Osteoblast (primary cell): ENCODE data around the gene DDX19B. TPM values are rescaled to one million over a fixed set of nuclear protein-coding genes. Genes with fewer than 3 reads are reported as not detected.
"Not testable (repeated sequence)": the region's sequence is repeated elsewhere in the genome, so short reads cannot be mapped to it uniquely, and the experiment has no call there.

Experiments
- DNase-seq: peaks from one replicate; pipeline ENCODE4 v3.0.0; 2011; ENCODE audit warnings: low spot score, mixed read lengths; ENCODE audit not compliant: insufficient read length; ENCODE audit errors: missing footprints
- H2AFZ ChIP-seq: 2 replicates; pipeline ENCODE4 v1.6.0; 2011; ENCODE audit warnings: mild to moderate bottlenecking, low read length
- H3K27ac ChIP-seq: 2 replicates; pipeline ENCODE4 v1.5.1; 2011; ENCODE audit warnings: mild to moderate bottlenecking, low read depth, low read length, moderate library complexity
- H3K27me3 ChIP-seq: 2 replicates; pipeline ENCODE4 v1.6.0; 2012; ENCODE audit warnings: mild to moderate bottlenecking, control low read depth, inconsistent platforms, low read length, moderate library complexity; ENCODE audit not compliant: insufficient read depth
- H3K36me3 ChIP-seq: 2 replicates; pipeline ENCODE4 v1.5.1; 2011; ENCODE audit warnings: mild to moderate bottlenecking, low read length, control low read depth, moderate library complexity; ENCODE audit not compliant: insufficient read depth
- H3K4me1 ChIP-seq: 2 replicates; pipeline ENCODE4 v1.5.1; 2011; ENCODE audit warnings: mild to moderate bottlenecking, low read length, control low read depth, moderate library complexity; ENCODE audit not compliant: insufficient read depth
- H3K4me2 ChIP-seq: 2 replicates; pipeline ENCODE4 v1.6.0; 2011; ENCODE audit warnings: mild to moderate bottlenecking, low read length; ENCODE audit not compliant: insufficient read depth
- H3K4me3 ChIP-seq: fragments of 200-600 bp; sonication (generic); 3 replicates; pipeline ENCODE4 v1.5.1; 2012; ENCODE audit warnings: mild to moderate bottlenecking, low read length, inconsistent platforms; ENCODE audit not compliant: insufficient read depth
- H3K79me2 ChIP-seq: 2 replicates; pipeline ENCODE4 v1.6.0; 2012; ENCODE audit warnings: mild to moderate bottlenecking, low read length, control low read depth, inconsistent platforms; ENCODE audit not compliant: insufficient read depth
- H3K9me3 ChIP-seq: 2 replicates; pipeline ENCODE4 v1.5.1; 2011; ENCODE audit warnings: low read depth, low read length, control low read depth
- H4K20me1 ChIP-seq: 2 replicates; pipeline ENCODE4 v1.6.0; 2012; ENCODE audit warnings: mild to moderate bottlenecking, low read length, control low read depth; ENCODE audit not compliant: insufficient read depth
- total RNA-seq: library from RNA; depleted of rRNA; stranded (reverse); fragments of >200 nt; gene quantifications from 2 replicates; pipeline ENCODE4 v1.2.3, GENCODE V29; 2012
- TF ChIP-seq, protein P1 (sequence below): IDR thresholded peaks from 2 replicates; pipeline ENCODE4 v1.5.1; 2011; ENCODE audit warnings: mild to moderate bottlenecking, low read depth, low read length, moderate library complexity; ENCODE audit errors: extremely low read depth

Gene DDX19B
- total RNA-seq, 1 donor, result 42.7 TPM

GRCh38 chr16:70306880-70307279 lies 7.9 kb downstream of the DDX19B start:
- Histone ChIP-seq H3K36me3 (no peaks in the 10 kb centered on the region), H3K4me2 (no peak overlapping the region), H3K27ac (no peak overlapping the region), H2AFZ (no peak overlapping the region), H3K9me3 (no peaks in the 10 kb centered on the region), H3K79me2 (peaks cover 53% of the 10 kb centered on the region), H3K4me3 (no peak overlapping the region), H4K20me1 (peaks cover 7% of the 10 kb centered on the region), H3K27me3 (no peaks in the 10 kb centered on the region), H3K4me1 (no peaks in the 10 kb centered on the region)
- TF ChIP-seq, protein P1, sequence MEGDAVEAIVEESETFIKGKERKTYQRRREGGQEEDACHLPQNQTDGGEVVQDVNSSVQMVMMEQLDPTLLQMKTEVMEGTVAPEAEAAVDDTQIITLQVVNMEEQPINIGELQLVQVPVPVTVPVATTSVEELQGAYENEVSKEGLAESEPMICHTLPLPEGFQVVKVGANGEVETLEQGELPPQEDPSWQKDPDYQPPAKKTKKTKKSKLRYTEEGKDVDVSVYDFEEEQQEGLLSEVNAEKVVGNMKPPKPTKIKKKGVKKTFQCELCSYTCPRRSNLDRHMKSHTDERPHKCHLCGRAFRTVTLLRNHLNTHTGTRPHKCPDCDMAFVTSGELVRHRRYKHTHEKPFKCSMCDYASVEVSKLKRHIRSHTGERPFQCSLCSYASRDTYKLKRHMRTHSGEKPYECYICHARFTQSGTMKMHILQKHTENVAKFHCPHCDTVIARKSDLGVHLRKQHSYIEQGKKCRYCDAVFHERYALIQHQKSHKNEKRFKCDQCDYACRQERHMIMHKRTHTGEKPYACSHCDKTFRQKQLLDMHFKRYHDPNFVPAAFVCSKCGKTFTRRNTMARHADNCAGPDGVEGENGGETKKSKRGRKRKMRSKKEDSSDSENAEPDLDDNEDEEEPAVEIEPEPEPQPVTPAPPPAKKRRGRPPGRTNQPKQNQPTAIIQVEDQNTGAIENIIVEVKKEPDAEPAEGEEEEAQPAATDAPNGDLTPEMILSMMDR, result no peak
- no peak for DNase-seq

DNA sequence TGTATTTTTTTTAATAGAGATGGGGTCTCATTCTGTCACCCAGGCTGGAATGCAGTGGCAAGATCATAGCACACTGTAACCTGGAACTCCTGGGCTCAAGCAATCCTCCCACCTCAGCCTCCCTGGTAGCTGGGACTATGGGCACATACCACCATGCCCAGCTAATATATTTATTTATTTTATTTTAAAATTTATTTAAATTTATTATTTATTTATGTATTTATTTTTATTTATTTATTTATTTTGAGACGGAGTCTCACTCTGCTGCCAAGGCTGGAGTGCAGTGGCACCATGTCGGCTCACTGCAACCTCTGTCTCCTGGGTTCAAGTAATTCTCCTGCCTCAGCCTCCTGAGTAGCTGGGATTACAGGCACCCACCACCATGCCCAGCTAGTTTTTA lies 8.7 kb downstream of the DDX19B start:
- H3K27me3 ChIP-seq, H3K27ac ChIP-seq, H3K4me2 ChIP-seq, H3K4me1 ChIP-seq, H3K9me3 ChIP-seq, H3K4me3 ChIP-seq, H4K20me1 ChIP-seq, H2AFZ ChIP-seq, DNase-seq, H3K36me3 ChIP-seq: not testable (repeated sequence)
- peaks cover 52% of the 10 kb centered on the region for H3K79me2 ChIP-seq

DNA sequence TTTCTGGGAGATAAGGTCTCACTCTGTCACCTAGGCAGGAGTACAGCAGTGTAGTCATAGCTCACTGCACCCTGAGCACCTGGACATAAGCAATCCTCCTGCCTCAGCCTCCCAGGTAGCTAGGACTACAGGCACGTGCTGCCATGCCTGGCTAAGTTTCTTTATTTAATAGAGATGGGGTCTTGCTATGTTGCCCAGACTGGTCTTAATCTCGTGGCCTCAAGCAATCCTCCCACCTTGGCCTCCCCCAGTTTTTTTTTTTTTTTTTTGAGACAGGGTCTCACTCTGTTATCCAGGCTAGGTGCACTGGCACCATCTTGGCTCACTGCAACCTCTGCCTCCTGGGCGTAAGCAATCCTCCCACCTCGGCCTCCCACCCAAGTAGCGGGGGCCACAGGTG lies 21.1 kb downstream of the DDX19B start:
- H3K79me2 ChIP-seq, result no peaks in the 10 kb centered on the region
- TF ChIP-seq, protein P1, result no peak
- no peak overlapping the region for H3K4me2 ChIP-seq
- no peak for DNase-seq
- peaks cover 2% of the 10 kb centered on the region for H3K4me1 ChIP-seq
- H3K9me3 ChIP-seq, result no peaks in the 10 kb centered on the region
- no peak overlapping the region for H2AFZ ChIP-seq
- peaks cover 39% of the 10 kb centered on the region for H3K36me3 ChIP-seq
- no peaks in the 10 kb centered on the region for H4K20me1 ChIP-seq
- no peak overlapping the region for H3K27ac ChIP-seq
- H3K27me3 ChIP-seq, result no peaks in the 10 kb centered on the region
- no peak overlapping the region for H3K4me3 ChIP-seq

DNA sequence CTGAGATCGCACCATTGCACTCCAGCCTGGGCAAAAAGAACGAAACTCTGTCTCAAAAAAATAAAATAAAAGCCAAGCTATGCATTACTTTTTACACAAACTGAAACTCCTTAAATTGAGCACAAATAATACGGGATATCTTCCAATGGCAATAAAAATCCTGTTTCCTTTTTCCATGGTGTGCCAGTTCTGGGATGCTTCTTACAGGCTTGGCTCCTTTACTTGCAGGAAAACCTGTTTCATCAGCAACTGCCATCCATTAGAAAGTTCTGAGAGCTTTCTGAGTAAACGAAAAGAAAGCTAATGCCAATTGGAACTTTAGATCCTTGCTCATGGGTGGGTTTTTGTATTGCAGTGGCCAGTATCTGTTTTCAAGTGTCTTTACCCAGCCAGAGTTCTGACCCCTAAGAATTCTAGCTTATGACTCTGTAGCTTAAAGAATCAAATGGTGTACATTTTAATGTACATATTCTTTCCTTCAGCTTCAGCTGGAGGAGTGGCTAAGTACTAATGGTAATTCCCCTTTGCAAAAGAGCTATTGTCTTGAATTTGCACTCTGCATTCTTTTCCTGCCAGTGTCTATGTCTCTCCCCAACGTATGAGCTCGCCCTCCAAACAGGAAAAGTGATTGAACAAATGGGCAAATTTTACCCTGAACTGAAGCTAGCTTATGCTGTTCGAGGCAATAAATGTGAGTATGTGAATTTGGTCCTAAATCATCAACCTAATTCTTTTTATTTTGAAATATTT lies 26.2 kb downstream of the DDX19B start:
- Histone ChIP-seq H3K9me3 (no peaks in the 10 kb centered on the region), H3K36me3 (peaks cover 22% of the 10 kb centered on the region), H4K20me1 (no peaks in the 10 kb centered on the region), H3K4me1 (peaks cover 2% of the 10 kb centered on the region), H2AFZ (no peak overlapping the region), H3K27ac (no peak overlapping the region), H3K27me3 (no peaks in the 10 kb centered on the region), H3K79me2 (no peaks in the 10 kb centered on the region), H3K4me2 (no peak overlapping the region), H3K4me3 (no peak overlapping the region)
- TF ChIP-seq, protein P1, result no peak
- DNase-seq, result no peak
